GM18861 (cell line): ENCODE results near the gene DMRT2.

Experiments
- ATAC-seq: cut with Tn5 transposase; IDR thresholded peaks from one replicate; pipeline ENCODE4 v1.9.1; 2021; ENCODE audit not compliant: unreplicated experiment

DMRT2 gene

GRCh38 chr9:1046639-1047572, 3.3 kb upstream of the DMRT2 start:
- no peak for ATAC-seq

DNA sequence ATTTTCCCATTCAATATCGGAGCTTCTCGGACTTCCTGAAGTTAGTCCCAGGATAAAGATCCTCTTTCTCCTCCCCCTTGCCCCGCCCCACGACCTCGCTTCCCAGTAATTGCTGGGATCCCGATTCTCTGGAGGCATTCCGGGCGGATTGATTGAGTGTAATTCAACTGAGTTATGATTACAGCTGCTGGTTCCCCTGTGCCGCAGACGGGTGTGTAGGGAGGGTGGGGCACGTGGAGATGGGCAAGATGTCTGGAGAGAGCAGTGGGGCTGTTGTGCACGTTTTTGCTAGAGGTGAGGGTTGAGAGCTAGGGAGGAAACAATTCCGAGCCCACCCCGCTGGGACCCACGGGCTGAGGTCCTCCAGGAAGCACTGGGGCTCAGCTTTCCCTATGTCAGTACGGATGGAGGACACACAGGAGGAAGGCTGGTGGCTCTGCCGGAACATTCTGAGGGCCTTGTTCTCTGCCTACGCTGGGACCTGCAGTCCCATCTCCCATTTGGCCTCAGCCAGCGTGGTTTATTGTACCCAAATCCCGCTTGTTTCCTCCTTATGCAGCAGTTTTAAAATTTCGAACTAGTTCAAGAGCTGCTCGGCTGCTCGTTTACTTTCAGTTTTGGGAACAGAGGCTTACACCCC, 2.4 kb upstream of the DMRT2 start:
- ATAC-seq = no peak

- ATAC-seq = no peak
These were observed 1.9 kb upstream of the DMRT2 start for GRCh38 chr9:1048231-1048619.

DNA sequence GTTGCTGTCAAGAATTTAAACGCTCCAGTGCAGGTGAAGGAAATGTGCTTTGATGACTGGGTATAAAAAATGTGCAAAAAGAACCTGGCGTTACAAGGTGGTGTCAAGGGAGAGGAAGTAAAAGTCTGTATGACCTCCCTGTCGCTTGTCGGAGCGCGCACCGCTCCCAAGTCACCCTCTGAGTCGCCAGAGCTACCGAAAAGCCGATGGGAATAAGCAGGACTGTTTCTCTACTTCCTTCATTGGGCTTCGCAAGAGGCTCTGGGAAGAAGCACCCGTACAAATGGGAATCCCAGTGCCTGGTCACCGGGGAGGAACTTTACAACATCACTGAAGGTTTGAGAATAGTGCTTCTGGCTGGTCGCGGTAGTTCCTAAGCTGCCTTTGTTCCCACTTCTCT, 1.3 kb upstream of the DMRT2 start:
- no peak for ATAC-seq

- no peak for ATAC-seq
These were observed 516 bp upstream of the DMRT2 start for GRCh38 chr9:1049641-1050040.

DNA sequence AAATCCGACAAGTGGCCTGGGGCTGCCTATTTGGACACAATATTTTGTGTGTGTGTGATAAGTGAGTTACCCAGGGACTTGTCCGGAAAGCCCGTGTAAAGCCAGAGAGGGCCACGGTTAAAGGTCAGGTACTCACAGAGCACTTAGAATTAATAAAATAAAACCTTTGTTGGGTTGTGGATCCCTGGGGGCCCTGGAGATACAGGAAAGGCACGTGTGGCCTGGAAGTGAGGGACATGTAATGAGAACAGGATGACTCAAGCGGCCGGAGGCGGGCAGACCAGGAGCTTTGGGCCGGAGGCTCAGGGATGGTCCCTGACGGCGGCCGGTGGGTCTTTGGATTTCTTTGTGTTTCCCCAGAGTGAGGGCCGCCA, 1.0 kb downstream of the DMRT2 start:
- ATAC-seq = no peak

- ATAC-seq = peak; percentile 42
These were observed 1.6 kb downstream of the DMRT2 start for GRCh38 chr9:1051584-1052275.

GRCh38 chr9:1052365-1053281, 2.5 kb downstream of the DMRT2 start:
- no peak for ATAC-seq

DNA sequence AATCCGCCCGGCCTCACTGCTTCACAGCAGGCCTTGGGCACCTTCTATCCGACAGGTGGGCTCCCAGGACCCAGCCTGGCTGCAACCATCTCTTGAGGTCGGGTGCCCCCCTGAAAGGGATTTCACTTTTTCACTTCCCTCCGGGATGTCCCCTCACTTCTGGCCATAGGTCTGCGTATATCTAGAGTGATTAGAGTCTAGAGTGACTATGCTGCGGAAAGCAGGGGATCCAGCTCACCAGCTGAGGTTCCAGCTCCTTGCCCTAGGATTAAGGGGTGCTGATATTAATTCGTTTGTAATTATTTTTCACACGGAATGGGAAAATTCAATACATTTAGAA, 3.1 kb downstream of the DMRT2 start:
- no peak for ATAC-seq

GRCh38 chr9:1053986-1054425, 3.8 kb downstream of the DMRT2 start:
- no peak for ATAC-seq

DNA sequence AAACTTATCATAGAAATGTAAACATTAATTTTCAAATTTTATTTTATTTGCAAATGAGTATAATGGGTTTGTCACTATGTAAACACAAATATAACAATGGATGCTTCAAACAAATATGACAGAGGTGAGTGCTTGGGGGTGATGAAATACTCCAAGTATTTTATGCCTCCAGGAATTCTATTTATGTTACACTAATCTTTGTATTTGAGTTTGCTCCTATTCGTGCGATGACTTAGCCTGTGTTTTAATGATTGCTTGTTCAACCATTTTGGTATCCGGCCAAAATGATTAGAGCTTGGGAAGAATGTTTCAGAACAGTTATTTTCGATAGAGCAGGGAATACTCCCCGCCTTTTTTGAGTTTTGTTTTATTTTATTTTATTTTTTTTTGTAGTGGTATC, 5.0 kb downstream of the DMRT2 start:
- ATAC-seq = no peak

DNA sequence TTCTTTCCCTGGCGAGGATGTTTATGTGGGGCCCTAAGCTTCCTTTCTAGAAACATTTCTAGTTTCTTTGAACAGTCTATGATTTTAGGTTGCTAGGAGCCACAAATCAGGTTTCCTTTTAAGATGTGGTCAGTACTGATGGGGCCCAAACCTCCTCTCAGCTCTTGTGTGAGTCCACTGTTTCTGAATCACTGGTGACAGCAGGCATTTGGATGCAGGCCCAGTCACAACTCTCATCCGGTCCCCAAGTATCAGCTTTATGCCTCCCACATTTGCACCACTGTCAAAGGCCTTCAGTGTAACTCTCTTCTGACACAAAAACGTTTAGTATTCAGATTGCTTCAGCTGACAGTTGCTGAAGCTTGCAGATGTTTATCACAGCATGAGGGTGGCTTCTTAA, 7.8 kb downstream of the DMRT2 start:
- ATAC-seq = no peak

GRCh38 chr9:1058826-1059487, 8.8 kb downstream of the DMRT2 start:
- ATAC-seq = no peak

- no peak for ATAC-seq
These were observed 15.0 kb downstream of the DMRT2 start for GRCh38 chr9:1065130-1065529.

DNA sequence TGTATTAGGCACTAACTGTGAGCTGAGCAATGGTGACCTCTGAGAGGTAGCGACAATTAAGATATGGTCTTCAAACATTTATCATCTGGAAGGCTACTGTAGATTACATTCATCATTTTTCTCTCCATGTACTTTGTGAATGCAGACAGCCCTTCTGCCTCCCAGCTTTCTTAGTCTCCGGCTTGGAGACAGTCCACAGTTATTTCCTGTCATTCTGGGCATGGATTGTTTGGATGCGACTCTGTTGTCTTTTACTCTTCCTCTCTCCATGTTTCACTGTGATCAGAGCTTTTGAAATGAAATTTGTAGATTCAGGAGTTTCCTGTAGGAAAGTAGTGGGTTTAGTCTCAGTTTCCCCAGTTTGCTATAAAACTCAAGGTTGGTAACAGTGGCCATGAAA, 20.5 kb downstream of the DMRT2 start:
- ATAC-seq = no peak

DNA sequence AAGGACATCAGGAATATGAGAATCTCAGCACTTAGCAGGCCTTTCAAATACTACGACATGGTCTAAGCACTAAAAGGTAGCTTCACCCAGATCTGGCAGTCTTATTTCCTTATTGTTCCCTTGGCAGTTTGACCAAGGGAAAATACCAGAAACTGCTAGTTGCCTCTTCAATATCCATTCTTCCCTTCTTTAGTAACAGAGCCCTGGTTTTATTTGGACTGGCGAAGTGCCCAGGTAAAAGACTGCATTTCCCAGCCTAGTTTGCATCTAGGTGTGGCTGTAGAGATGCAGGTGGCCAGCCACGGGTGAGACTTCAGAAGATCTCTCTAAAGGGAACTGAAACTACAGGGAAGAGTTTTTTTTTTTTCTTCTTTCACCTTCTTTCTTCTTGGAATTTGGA, 21.6 kb downstream of the DMRT2 start:
- ATAC-seq = no peak

- no peak for ATAC-seq
These were observed 23.3 kb downstream of the DMRT2 start for GRCh38 chr9:1073497-1073896.

DNA sequence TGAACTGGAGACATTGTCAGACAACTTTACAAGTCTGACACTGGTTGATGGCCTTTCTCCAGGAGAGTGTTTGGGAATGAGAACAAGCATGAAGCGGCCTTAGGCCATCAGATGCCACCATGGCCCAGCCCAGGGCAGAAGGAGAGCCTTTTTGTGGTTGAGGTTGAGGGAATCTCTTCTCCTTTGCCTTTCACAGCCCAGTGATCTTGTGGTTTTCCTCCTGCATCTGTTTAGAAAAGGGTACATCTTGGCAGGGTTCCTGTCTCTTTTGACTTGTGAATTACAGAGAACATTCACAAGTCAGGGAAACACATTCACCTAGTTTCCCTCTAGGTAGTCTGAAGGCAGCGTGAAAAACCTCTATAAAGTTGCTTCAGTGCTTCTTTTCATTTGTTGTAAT, 27.5 kb downstream of the DMRT2 start:
- ATAC-seq = no peak

GRCh38 chr9:1083325-1083913, 33.3 kb downstream of the DMRT2 start:
- ATAC-seq = no peak

- ATAC-seq = no peak
These were observed 34.9 kb downstream of the DMRT2 start for GRCh38 chr9:1085086-1085485.
